SIG-M5 treated with dmso at 0.1 percent for 504 hours (cell line): ENCODE data around the gene FARP2.
A peak's percentile ranks its signal among the peaks of the same experiment; 100 is the strongest.

Experiments
- DNase-seq: peaks from one replicate; lab custom pipeline; 2025; ENCODE audit not compliant: unreplicated experiment; lab: John Stamatoyannopoulos, UW

FARP2 gene

GRCh38 chr2:241325257-241325656 is 30.8 kb upstream of the FARP2 start:
- no peak for DNase-seq

- no peak for DNase-seq
Observed at GRCh38 chr2:241329669-241330615, 26.1 kb upstream of the FARP2 start.

- DNase-seq, result no peak
Observed at GRCh38 chr2:241330616-241330981, 25.5 kb upstream of the FARP2 start.

GRCh38 chr2:241334813-241335212 is 21.3 kb upstream of the FARP2 start:
- DNase-seq, result no peak

- no peak for DNase-seq
Observed at GRCh38 chr2:241339839-241340630, 16.1 kb upstream of the FARP2 start.

- DNase-seq, result no peak
Observed at GRCh38 chr2:241340631-241341163, 15.4 kb upstream of the FARP2 start.

- no peak for DNase-seq
Observed at GRCh38 chr2:241344925-241345651, 11.0 kb upstream of the FARP2 start.

- no peak for DNase-seq
Observed at GRCh38 chr2:241349941-241350340, 6.1 kb upstream of the FARP2 start.

- DNase-seq, result no peak
Observed at GRCh38 chr2:241350530-241350877, 5.6 kb upstream of the FARP2 start.

GRCh38 chr2:241350878-241351639 is 5.0 kb upstream of the FARP2 start:
- no peak for DNase-seq

GRCh38 chr2:241351640-241352031 is 4.4 kb upstream of the FARP2 start:
- DNase-seq, result no peak

- no peak for DNase-seq
Observed at GRCh38 chr2:241352227-241352626, 3.9 kb upstream of the FARP2 start.

- DNase-seq, result peak; percentile 75
Observed at GRCh38 chr2:241354668-241355658, 1.1 kb upstream of the FARP2 start.

- no peak for DNase-seq
Observed at GRCh38 chr2:241356871-241357260, 781 bp downstream of the FARP2 start.

GRCh38 chr2:241357531-241357930 is 1.4 kb downstream of the FARP2 start:
- no peak for DNase-seq

- peak; percentile 83 for DNase-seq
Observed at GRCh38 chr2:241358470-241358869, 2.4 kb downstream of the FARP2 start.

GRCh38 chr2:241359481-241360045 is 3.5 kb downstream of the FARP2 start:
- DNase-seq, result no peak

GRCh38 chr2:241363426-241363825 is 7.3 kb downstream of the FARP2 start:
- no peak for DNase-seq

GRCh38 chr2:241364781-241365180 is 8.7 kb downstream of the FARP2 start:
- DNase-seq, result no peak
